ENCODE data around the gene YBX3.
A peak's percentile ranks its signal among the peaks of the same experiment; 100 is the strongest.
"Not testable (repeated sequence)": the region's sequence is repeated elsewhere in the genome, so short reads cannot be mapped to it uniquely, and the experiment has no call there.

YBX3 gene

DNA sequence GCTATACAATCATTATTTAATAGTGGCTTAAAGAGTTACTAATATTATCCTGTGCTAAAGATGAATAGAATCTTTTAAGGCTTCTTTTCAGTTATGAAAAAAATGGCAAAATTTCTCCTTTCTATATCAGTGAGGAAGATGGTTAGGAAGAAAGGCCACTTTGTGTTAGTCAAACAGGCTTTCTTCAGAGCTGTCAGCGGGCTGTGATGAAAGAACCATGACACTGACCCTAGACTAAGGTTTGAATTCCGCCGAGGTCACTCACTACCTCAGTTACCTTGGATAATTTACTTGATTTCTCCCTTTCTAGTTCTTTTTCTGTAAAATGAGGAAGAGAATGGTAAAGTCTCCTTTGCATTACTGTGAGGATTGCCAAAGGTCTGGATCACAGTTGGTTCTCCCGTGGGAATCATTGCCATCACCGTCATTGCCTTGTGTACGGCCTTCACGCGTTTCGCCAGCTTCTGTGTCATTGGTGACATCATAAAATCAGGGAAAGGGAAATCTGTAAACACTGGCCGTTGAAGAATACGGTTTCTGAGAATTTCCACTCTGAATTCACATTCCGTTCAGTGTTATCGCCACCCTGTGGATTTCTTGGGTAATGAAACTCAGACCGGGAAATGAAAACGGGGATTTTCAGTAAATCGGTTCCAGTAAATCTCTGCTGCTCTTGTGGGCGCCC lies 26.7 kb upstream of the YBX3 start:
- TF ChIP-seq CTCF (IDR thresholded peaks at IDR 0.05; ENCODE audit: low read length, missing control alignments): peak; percentile 96
- DNase-seq (ENCODE audit: low read depth): peak; percentile 98
- peak overlapping the region; percentile 29 for H3K4me3 ChIP-seq (replicated peaks; ENCODE audit: low read depth, low read length)

DNA sequence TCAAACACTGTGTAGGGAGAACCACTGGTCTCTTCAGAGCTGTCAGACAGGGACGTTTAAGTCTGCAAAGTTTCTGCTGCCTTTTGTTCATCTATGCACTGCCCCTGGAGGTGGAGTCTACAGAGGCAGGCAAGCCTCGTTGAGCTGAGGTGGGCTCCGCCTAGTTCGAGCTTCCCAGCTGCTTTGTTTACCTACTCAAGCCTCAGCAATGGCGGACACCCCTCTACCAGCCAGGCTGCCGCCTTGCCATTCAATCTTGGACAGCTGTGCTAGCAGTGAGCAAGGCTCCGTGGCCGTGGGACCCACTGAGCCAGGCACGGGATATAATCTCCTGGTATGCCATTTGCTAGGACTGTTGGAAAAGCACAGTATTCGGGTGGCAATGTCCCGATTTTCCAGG lies 24.6 kb upstream of the YBX3 start:
- DNase-seq (ENCODE audit: low read depth): no peak
- TF ChIP-seq CTCF (IDR thresholded peaks at IDR 0.05; ENCODE audit: low read length, missing control alignments): no peak
- H3K4me3 ChIP-seq (replicated peaks; ENCODE audit: low read depth, low read length): no peak overlapping the region

DNA sequence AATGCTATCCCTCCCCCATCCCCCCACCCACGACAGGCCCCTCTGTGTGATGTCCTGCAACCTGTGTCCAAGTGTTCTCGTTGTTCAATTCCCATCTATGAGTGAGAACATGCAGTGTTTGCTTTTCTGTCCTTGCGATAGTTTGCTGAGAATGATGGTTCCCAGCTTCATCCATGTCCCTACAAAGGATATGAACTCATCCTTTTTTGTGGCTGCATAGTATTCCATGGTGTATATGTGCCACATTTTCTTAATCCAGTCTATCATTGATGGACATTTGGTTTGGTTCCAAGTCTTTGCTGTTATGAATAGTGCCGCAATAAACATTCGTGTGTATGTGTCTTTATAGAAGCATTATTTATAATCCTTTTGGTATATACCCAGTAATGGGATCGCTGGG lies 20.3 kb upstream of the YBX3 start:
- DNase-seq (ENCODE audit: low read depth); H3K4me3 ChIP-seq (replicated peaks; ENCODE audit: low read depth, low read length): not testable (repeated sequence)

- no peak for DNase-seq (ENCODE audit: low read depth)
- TF ChIP-seq CTCF (IDR thresholded peaks at IDR 0.05; ENCODE audit: low read length, missing control alignments): no peak
- no peak overlapping the region for H3K4me3 ChIP-seq (replicated peaks; ENCODE audit: low read depth, low read length)
Observed at GRCh38 chr12:10741845-10742244, 18.7 kb upstream of the YBX3 start.

- H3K4me3 ChIP-seq (replicated peaks; ENCODE audit: low read depth, low read length): no peak overlapping the region
- DNase-seq (ENCODE audit: low read depth): no peak
- TF ChIP-seq CTCF (IDR thresholded peaks at IDR 0.05; ENCODE audit: low read length, missing control alignments): no peak
Observed at GRCh38 chr12:10740182-10740581, 17.1 kb upstream of the YBX3 start.

- H3K4me3 ChIP-seq (replicated peaks; ENCODE audit: low read depth, low read length): no peak overlapping the region
- TF ChIP-seq CTCF (IDR thresholded peaks at IDR 0.05; ENCODE audit: low read length, missing control alignments): no peak
- no peak for DNase-seq (ENCODE audit: low read depth)
Observed at GRCh38 chr12:10739157-10740118, 16.3 kb upstream of the YBX3 start.

DNA sequence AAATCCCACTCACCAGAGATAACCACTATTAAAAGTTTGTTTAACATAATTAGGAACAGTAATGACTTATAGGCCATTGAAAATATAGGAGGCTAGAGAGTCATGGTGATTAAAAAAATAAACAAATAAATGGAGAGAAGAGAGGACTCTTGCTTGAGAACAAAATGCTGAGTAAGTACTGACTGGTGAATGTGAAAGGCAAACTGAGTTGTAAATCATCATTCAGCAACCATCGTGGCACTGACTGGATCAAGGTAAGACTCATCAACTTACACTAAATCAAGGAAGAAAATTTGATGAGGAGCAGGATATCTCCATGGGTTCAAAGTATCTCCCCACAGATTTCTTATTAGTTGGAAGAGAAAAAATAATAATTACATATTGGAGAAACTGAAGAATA lies 14.1 kb upstream of the YBX3 start:
- no peak overlapping the region for H3K4me3 ChIP-seq (replicated peaks; ENCODE audit: low read depth, low read length)
- no peak for TF ChIP-seq CTCF (IDR thresholded peaks at IDR 0.05; ENCODE audit: low read length, missing control alignments)
- DNase-seq (ENCODE audit: low read depth): no peak
